Loucy (cell line): ENCODE results near the gene TRABD2B.

Experiments used
- EZH2phosphoT487 ChIP-seq: fragments of 200-600 bp; IDR thresholded peaks from 2 replicates; pipeline ENCODE4 v1.6.1; 2018; ENCODE audit warnings: antibody characterized with exemption, mild to moderate bottlenecking, moderate library complexity, borderline replicate concordance
- TF ChIP-seq, protein P1 (sequence below): fragments of 200-600 bp; sonication (generic); conservative IDR thresholded peaks from 2 replicates; pipeline ENCODE4 v1.5.1; 2014; ENCODE audit warnings: mild to moderate bottlenecking, antibody characterized with exemption, low read length

- TF ChIP-seq, protein P1, sequence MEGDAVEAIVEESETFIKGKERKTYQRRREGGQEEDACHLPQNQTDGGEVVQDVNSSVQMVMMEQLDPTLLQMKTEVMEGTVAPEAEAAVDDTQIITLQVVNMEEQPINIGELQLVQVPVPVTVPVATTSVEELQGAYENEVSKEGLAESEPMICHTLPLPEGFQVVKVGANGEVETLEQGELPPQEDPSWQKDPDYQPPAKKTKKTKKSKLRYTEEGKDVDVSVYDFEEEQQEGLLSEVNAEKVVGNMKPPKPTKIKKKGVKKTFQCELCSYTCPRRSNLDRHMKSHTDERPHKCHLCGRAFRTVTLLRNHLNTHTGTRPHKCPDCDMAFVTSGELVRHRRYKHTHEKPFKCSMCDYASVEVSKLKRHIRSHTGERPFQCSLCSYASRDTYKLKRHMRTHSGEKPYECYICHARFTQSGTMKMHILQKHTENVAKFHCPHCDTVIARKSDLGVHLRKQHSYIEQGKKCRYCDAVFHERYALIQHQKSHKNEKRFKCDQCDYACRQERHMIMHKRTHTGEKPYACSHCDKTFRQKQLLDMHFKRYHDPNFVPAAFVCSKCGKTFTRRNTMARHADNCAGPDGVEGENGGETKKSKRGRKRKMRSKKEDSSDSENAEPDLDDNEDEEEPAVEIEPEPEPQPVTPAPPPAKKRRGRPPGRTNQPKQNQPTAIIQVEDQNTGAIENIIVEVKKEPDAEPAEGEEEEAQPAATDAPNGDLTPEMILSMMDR, result no peak
- no peak for TF ChIP-seq EZH2phosphoT487
Observed at GRCh38 chr1:47784497-47784822, 212.7 kb downstream of the TRABD2B start.
